Testis (tissue), 2 donors: ENCODE measurements around the gene CCDC167.

Experiments
- POLR2A ChIP-seq: fragments of 450-650 bp; IDR thresholded peaks from one replicate; pipeline ENCODE4 v1.6.1; 2017; ENCODE audit warnings: antibody characterized with exemption, mild to moderate bottlenecking, moderate library complexity
- TF ChIP-seq, protein P1 (sequence below), 3 experiments: fragments of 450-650 bp in 2 of 3; fragments of 200-600 bp in 1 of 3; sonication (generic) in 1 of 3; IDR thresholded peaks; one replicate each; pipeline ENCODE4 v1.5.1; 2016 to 2019; ENCODE audit warnings: antibody characterized with exemption in 3 of 3, mild to moderate bottlenecking in 2 of 3, moderate library complexity in 1 of 3

DNA sequence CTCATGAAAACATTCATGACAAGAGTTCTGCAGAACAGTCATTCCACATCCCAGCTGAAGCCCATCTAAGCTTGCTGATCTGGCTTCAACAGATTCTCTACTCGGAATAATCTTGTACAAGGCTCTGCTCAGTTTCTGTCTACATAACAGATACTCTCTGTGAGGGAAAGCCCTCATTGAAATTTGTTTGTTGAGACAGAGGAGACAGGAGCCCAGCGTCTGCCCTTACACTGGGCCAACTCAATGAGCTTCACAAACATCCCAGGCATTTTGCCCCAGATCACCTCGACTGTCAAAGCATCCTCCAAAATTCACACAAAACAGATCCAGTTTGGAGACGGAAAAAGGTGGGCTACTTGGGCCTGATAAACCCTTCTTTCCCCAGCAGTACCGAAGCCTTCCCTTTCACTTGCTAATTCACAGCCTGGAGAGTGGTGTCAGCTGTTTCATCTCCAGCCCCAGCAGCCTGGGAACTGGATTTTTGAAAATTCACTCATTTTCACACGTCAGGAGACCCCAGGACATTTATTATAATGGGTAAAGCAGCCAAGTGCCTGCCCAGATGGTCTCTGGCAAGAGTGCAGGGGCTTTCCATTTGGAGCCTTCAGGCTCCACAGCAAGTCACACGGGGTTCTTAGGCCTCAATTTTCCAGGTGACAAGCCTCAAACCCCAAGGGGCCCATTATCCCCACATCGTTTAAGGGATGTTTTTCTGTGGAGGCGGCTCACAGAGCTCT lies 7.3 kb downstream of the CCDC167 start:
- TF ChIP-seq, protein P1, sequence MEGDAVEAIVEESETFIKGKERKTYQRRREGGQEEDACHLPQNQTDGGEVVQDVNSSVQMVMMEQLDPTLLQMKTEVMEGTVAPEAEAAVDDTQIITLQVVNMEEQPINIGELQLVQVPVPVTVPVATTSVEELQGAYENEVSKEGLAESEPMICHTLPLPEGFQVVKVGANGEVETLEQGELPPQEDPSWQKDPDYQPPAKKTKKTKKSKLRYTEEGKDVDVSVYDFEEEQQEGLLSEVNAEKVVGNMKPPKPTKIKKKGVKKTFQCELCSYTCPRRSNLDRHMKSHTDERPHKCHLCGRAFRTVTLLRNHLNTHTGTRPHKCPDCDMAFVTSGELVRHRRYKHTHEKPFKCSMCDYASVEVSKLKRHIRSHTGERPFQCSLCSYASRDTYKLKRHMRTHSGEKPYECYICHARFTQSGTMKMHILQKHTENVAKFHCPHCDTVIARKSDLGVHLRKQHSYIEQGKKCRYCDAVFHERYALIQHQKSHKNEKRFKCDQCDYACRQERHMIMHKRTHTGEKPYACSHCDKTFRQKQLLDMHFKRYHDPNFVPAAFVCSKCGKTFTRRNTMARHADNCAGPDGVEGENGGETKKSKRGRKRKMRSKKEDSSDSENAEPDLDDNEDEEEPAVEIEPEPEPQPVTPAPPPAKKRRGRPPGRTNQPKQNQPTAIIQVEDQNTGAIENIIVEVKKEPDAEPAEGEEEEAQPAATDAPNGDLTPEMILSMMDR (IDR thresholded peaks at IDR 0.05): no peak
- TF ChIP-seq POLR2A: no peak
